Fibroblast of lung (primary cell): ENCODE data around the gene GPR108. TPM values are rescaled to one million over a fixed set of nuclear protein-coding genes. Genes with fewer than 3 reads are reported as not detected.
"Not testable (repeated sequence)": the region's sequence is repeated elsewhere in the genome, so short reads cannot be mapped to it uniquely, and the experiment has no call there.

Experiments
- DNase-seq, 2 donors: peaks; one replicate each; pipeline versions ENCODE4 v3.0.0 to v3.0.0-alpha.2; 2010; ENCODE audit warnings: low read depth in 2 of 2
- H2AFZ ChIP-seq: 2 replicates; pipeline ENCODE4 v1.5.1; 2012; ENCODE audit warnings: low read length, control low read depth, inconsistent platforms
- H3K27ac ChIP-seq: 2 replicates; pipeline ENCODE4 v1.5.1; 2011; ENCODE audit warnings: low read length, control low read depth; ENCODE audit not compliant: insufficient read depth
- H3K27me3 ChIP-seq: 2 replicates; pipeline ENCODE4 v1.5.1; 2011; ENCODE audit warnings: mild to moderate bottlenecking, low read length; ENCODE audit not compliant: control insufficient read depth, insufficient read depth
- H3K36me3 ChIP-seq: 2 replicates; pipeline ENCODE4 v1.5.1; 2011; ENCODE audit warnings: low read length; ENCODE audit not compliant: control insufficient read depth, insufficient read depth
- H3K4me1 ChIP-seq: 2 replicates; pipeline ENCODE4 v1.5.1; 2011; ENCODE audit warnings: low read length; ENCODE audit not compliant: control insufficient read depth, insufficient read depth; ENCODE audit errors: extremely low read depth
- H3K4me2 ChIP-seq: 2 replicates; pipeline ENCODE4 v1.5.1; 2011; ENCODE audit warnings: low read length, control low read depth; ENCODE audit not compliant: insufficient read depth; ENCODE audit errors: extremely low read depth
- H3K4me3 ChIP-seq, 4 experiments: fragments of 200-600 bp in 1 of 4; sonication (generic) in 1 of 4; replicated peaks in 1 of 4; 2 replicates each; pipeline ENCODE4 v1.5.1; 2011 to 2016; ENCODE audit warnings: low read length in 4 of 4, low read depth in 3 of 4, mild to moderate bottlenecking in 3 of 4, control low read depth in 2 of 4, inconsistent platforms in 1 of 4, mixed read lengths in 1 of 4; ENCODE audit not compliant: insufficient read depth in 1 of 4; ENCODE audit errors: control extremely low read depth in 1 of 4
- H3K79me2 ChIP-seq: 2 replicates; pipeline ENCODE4 v1.5.1; 2012; ENCODE audit warnings: mild to moderate bottlenecking, low read length, inconsistent platforms; ENCODE audit not compliant: control insufficient read depth, insufficient read depth
- H3K9ac ChIP-seq: 2 replicates; pipeline ENCODE4 v1.5.1; 2011; ENCODE audit warnings: mild to moderate bottlenecking, low read length, control low read depth; ENCODE audit not compliant: insufficient read depth
- H3K9me3 ChIP-seq: 2 replicates; pipeline ENCODE4 v1.5.1; 2012; ENCODE audit warnings: low read depth, low read length; ENCODE audit not compliant: control insufficient read depth, insufficient read depth
- H4K20me1 ChIP-seq: 2 replicates; pipeline ENCODE4 v1.5.1; 2011; ENCODE audit warnings: low read length; ENCODE audit not compliant: control insufficient read depth, insufficient read depth; ENCODE audit errors: extremely low read depth
- EZH2 ChIP-seq: IDR thresholded peaks from 2 replicates; pipeline ENCODE4 v1.5.1; 2012; ENCODE audit warnings: low read length, control low read depth, mild to moderate bottlenecking; ENCODE audit errors: missing control alignments
- polyA plus RNA-seq, 2 donors: library from polyadenylated mRNA; depleted of rRNA in 1 of 2; stranded (reverse) in 1 of 2; unstranded in 1 of 2; fragments of >200 nt; gene quantifications; 2 replicates each; pipeline ENCODE4 v1.2.1, GENCODE V29; 2011 to 2012; ENCODE audit warnings: missing spikeins in 1 of 2
- total RNA-seq: library from RNA; depleted of rRNA; stranded (reverse); fragments of >200 nt; gene quantifications from 2 replicates; pipeline ENCODE4 v1.2.1, GENCODE V29; 2014
- TF ChIP-seq, protein P1 (sequence below), 2 donors: IDR thresholded peaks in 1 of 2; conservative IDR thresholded peaks in 1 of 2; 1 replicate in 1 of 2; 2 replicates in 1 of 2; pipeline ENCODE4 v1.5.1; 2011 to 2012; ENCODE audit warnings: low read length in 2 of 2, control low read depth in 1 of 2, inconsistent platforms in 1 of 2, low read depth in 1 of 2, mild to moderate bottlenecking in 1 of 2

GPR108 gene
- total and polyA plus RNA-seq, 2 donors (not counting 1 experiment from before 2014, with no cell fraction given), result 28.4 to 57.0 TPM

GRCh38 chr19:6777434-6777833 lies 40.1 kb upstream of the GPR108 start:
- no peaks in the 10 kb centered on the region for H3K4me1 ChIP-seq
- H3K36me3 ChIP-seq, result no peaks in the 10 kb centered on the region
- no peak overlapping the region for H3K27ac ChIP-seq
- H4K20me1 ChIP-seq, result no peaks in the 10 kb centered on the region
- no peaks in the 10 kb centered on the region for H3K79me2 ChIP-seq
- no peaks in the 10 kb centered on the region for H3K27me3 ChIP-seq
- no peak overlapping the region for H3K4me2 ChIP-seq
- no peak overlapping the region for H2AFZ ChIP-seq
- no peak overlapping the region for H3K9ac ChIP-seq
- TF ChIP-seq, protein P1, sequence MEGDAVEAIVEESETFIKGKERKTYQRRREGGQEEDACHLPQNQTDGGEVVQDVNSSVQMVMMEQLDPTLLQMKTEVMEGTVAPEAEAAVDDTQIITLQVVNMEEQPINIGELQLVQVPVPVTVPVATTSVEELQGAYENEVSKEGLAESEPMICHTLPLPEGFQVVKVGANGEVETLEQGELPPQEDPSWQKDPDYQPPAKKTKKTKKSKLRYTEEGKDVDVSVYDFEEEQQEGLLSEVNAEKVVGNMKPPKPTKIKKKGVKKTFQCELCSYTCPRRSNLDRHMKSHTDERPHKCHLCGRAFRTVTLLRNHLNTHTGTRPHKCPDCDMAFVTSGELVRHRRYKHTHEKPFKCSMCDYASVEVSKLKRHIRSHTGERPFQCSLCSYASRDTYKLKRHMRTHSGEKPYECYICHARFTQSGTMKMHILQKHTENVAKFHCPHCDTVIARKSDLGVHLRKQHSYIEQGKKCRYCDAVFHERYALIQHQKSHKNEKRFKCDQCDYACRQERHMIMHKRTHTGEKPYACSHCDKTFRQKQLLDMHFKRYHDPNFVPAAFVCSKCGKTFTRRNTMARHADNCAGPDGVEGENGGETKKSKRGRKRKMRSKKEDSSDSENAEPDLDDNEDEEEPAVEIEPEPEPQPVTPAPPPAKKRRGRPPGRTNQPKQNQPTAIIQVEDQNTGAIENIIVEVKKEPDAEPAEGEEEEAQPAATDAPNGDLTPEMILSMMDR (conservative IDR thresholded peaks at IDR 0.05 in 1 of 2, IDR thresholded peaks at IDR 0.05 in 1 of 2; ENCODE audit: low read depth in 1 of 2, low read length in 2 of 2), result no peak
- TF ChIP-seq EZH2, result no peak
- H3K9me3 ChIP-seq, result no peaks in the 10 kb centered on the region
- DNase-seq, result no peak
- no peak overlapping the region for H3K4me3 ChIP-seq

DNA sequence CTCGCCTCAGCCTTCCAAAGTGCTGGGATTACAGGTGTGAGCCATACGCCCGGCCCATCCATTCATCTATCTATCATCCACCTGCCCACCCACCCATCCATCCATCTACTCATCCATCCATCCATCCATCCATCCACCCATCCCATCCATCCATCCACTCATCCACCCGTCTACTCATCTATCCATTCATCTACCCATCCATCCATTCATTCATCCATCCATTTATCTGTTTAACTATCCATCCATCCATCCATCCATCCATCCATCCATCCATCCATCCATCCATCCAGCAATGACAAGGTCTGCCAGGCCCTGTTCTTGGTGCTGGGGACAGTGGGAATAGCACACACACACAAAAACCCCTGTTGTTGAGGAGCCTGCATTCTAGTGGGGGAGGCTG lies 39.6 kb upstream of the GPR108 start:
- Histone ChIP-seq H3K27me3 (no peaks in the 10 kb centered on the region), H3K36me3 (no peaks in the 10 kb centered on the region)

DNA sequence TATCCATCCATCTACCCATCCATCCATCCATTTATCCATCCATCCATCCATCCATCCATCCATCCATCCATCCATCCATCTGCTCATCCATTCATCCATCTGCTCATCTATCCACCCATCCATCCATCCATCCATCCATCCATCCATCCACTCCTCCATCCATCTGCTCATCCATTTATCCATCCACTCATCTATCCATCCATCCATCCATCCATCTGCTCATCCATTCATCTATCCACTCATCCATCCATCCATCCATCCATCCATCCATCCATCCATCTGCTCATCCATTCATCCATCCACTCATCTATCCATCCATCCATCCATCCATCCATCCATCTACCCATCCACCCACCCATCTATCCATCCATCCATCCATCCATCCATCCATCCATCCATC lies 38.7 kb upstream of the GPR108 start:
- DNase-seq, H2AFZ ChIP-seq, H3K4me3 ChIP-seq, H3K36me3 ChIP-seq, H3K27ac ChIP-seq, H3K79me2 ChIP-seq, H3K27me3 ChIP-seq, H3K4me1 ChIP-seq, H4K20me1 ChIP-seq, H3K9ac ChIP-seq, H3K9me3 ChIP-seq, H3K4me2 ChIP-seq: not testable (repeated sequence)

More for the DNA sequence above, 39.6 kb upstream of the GPR108 start:
- H3K9ac ChIP-seq, result no peak overlapping the region
- H3K4me2 ChIP-seq, result no peak overlapping the region
- DNase-seq, result no peak
- no peaks in the 10 kb centered on the region for H3K79me2 ChIP-seq
- H4K20me1 ChIP-seq, result no peaks in the 10 kb centered on the region
- H2AFZ ChIP-seq, result no peak overlapping the region
- no peaks in the 10 kb centered on the region for H3K9me3 ChIP-seq
- no peaks in the 10 kb centered on the region for H3K4me1 ChIP-seq
- H3K27ac ChIP-seq, result no peak overlapping the region
- TF ChIP-seq EZH2, result no peak
- TF ChIP-seq, protein P1 (conservative IDR thresholded peaks at IDR 0.05 in 1 of 2, IDR thresholded peaks at IDR 0.05 in 1 of 2; ENCODE audit: low read depth in 1 of 2, low read length in 2 of 2), result no peak
- H3K4me3 ChIP-seq, result no peak overlapping the region
